HG02970 (cell line): ENCODE data around the gene HLA-DOB.

Experiments used
- ATAC-seq: cut with Tn5 transposase; IDR thresholded peaks from one replicate; pipeline ENCODE4 v1.9.1; 2021; ENCODE audit warnings: mild to moderate bottlenecking, moderate library complexity, moderate number of reproducible peaks; ENCODE audit not compliant: unreplicated experiment, low FRiP score

Gene HLA-DOB

GRCh38 chr6:32843979-32844838 is 27.4 kb upstream of the HLA-DOB start, which contains the start of gene PSMB8:
Gene PSMB8 (minus strand): TSS chr6:32844047. CDS start chr6:32843996, 51 bp downstream.
- peak; percentile 71 for ATAC-seq

- no peak for ATAC-seq
Observed at GRCh38 chr6:32843331-32843978, 26.7 kb upstream of the HLA-DOB start.

- no peak for ATAC-seq
Observed at GRCh38 chr6:32842690-32843089, 25.9 kb upstream of the HLA-DOB start.

- no peak for ATAC-seq
Observed at GRCh38 chr6:32842021-32842650, 25.3 kb upstream of the HLA-DOB start.

GRCh38 chr6:32840604-32841246 is 23.9 kb upstream of the HLA-DOB start:
- ATAC-seq, result no peak

GRCh38 chr6:32839356-32839755 is 22.6 kb upstream of the HLA-DOB start:
- ATAC-seq, result no peak

- ATAC-seq, result peak; percentile 83
Observed at GRCh38 chr6:32838114-32838958, 21.5 kb upstream of the HLA-DOB start, which contains the start of gene TAP2. Gene TAP2 (minus strand): TSS chr6:32838739. CDS start chr6:32838233, 506 bp downstream.

- ATAC-seq, result no peak
Observed at GRCh38 chr6:32837651-32838113, 20.9 kb upstream of the HLA-DOB start.

- no peak for ATAC-seq
Observed at GRCh38 chr6:32836873-32837272, 20.1 kb upstream of the HLA-DOB start.

- no peak for ATAC-seq
Observed at GRCh38 chr6:32835167-32835893, 18.5 kb upstream of the HLA-DOB start.

GRCh38 chr6:32833664-32834063 is 16.9 kb upstream of the HLA-DOB start:
- no peak for ATAC-seq

GRCh38 chr6:32832535-32832934 is 15.7 kb upstream of the HLA-DOB start:
- no peak for ATAC-seq

- ATAC-seq, result no peak
Observed at GRCh38 chr6:32830936-32831335, 14.1 kb upstream of the HLA-DOB start.

GRCh38 chr6:32830017-32830416 is 13.2 kb upstream of the HLA-DOB start:
- no peak for ATAC-seq

- no peak for ATAC-seq
Observed at GRCh38 chr6:32829495-32829894, 12.7 kb upstream of the HLA-DOB start.

GRCh38 chr6:32827025-32827424 is 10.2 kb upstream of the HLA-DOB start:
- no peak for ATAC-seq

- no peak for ATAC-seq
Observed at GRCh38 chr6:32825966-32826365, 9.2 kb upstream of the HLA-DOB start.

GRCh38 chr6:32819729-32820128 is 2.9 kb upstream of the HLA-DOB start:
- no peak for ATAC-seq

GRCh38 chr6:32818867-32819266 is 2.1 kb upstream of the HLA-DOB start:
- no peak for ATAC-seq
